ENCODE data around the gene OR4C16.

The OR4C16 gene, protein sequence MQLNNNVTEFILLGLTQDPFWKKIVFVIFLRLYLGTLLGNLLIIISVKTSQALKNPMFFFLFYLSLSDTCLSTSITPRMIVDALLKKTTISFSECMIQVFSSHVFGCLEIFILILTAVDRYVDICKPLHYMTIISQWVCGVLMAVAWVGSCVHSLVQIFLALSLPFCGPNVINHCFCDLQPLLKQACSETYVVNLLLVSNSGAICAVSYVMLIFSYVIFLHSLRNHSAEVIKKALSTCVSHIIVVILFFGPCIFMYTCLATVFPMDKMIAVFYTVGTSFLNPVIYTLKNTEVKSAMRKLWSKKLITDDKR

DNA sequence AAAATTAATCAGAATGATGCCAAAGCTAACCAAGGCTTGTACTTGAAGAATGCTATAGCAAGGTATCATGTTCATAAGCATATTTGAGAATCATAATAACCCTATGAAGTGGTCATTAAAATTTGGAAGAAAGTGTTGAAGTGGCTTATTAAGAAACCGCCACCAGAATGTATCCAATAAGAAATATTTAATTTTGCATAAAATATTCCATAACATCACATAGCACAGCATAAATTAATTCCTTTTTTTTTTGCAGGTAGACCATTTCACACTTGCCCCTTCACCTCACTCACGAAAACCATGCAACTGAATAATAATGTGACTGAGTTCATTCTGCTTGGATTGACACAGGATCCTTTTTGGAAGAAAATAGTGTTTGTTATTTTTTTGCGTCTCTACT is at the start of gene OR4C16:
Gene OR4C16 (plus strand): TSS at position 301 of the 400 bp plus-strand sequence. CDS start 0 bp downstream, at position 301.
- H3K4me1 ChIP-seq (ENCODE audit: control insufficient read depth in 5 of 5, insufficient read depth in 5 of 5, low read length in 5 of 5), result no peaks in the 10 kb centered on the region
- H3K9ac ChIP-seq (ENCODE audit: low read length in 5 of 5), result no peak within 1 kb of the TSS
- H3K9me3 ChIP-seq (ENCODE audit: control insufficient read depth in 5 of 5, low read length in 5 of 5), result peaks cover 0 to 17% (median 4%) of the 10 kb centered on the region in 5 donors
- H3K27ac ChIP-seq (ENCODE audit: low read depth, low read length), result no peak within 1 kb of the TSS
- no peak within 1 kb of the TSS for H3K4me3 ChIP-seq (ENCODE audit: low read depth in 1 of 5, low read length in 5 of 5)
- H3K27me3 ChIP-seq (ENCODE audit: control insufficient read depth in 5 of 5, insufficient read depth in 4 of 5, low read length in 5 of 5), result no peaks in the 10 kb centered on the region
- H3K36me3 ChIP-seq (ENCODE audit: control insufficient read depth in 5 of 5, insufficient read depth in 5 of 5, low read length in 5 of 5), result no peaks in the 10 kb centered on the region

DNA sequence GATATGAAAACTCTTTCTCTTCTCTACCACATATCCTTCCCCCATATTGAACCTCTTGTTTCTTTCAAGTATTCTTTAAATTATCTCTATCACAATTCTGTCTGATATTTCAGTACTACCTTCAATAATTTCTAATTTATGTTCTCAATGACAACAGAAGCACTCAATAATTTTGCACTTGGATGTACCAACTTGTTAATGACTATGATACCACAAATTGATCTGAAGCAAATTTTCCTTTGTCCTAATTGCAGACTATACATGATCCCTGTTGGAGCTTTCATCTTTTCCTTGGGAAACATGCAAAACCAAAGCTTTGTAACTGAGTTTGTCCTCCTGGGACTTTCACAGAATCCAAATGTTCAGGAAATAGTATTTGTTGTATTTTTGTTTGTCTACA is 17.8 kb upstream of the OR4C16 start, which contains the start of gene OR4C15:
Gene OR4C15 (plus strand): TSS at position 301 of the 400 bp plus-strand sequence. CDS start 0 bp downstream, at position 301.
- H3K27me3 ChIP-seq (ENCODE audit: control insufficient read depth in 5 of 5, insufficient read depth in 4 of 5, low read length in 5 of 5), result no peaks in the 10 kb centered on the region
- H3K36me3 ChIP-seq (ENCODE audit: control insufficient read depth in 5 of 5, insufficient read depth in 5 of 5, low read length in 5 of 5), result no peaks in the 10 kb centered on the region
- no peak within 1 kb of the TSS for H3K27ac ChIP-seq (ENCODE audit: low read depth, low read length)
- no peak within 1 kb of the TSS for H3K4me3 ChIP-seq (ENCODE audit: low read depth in 1 of 5, low read length in 5 of 5)
- H3K9me3 ChIP-seq (ENCODE audit: control insufficient read depth in 5 of 5, low read length in 5 of 5), result peaks cover 0 to 12% (median 2%) of the 10 kb centered on the region in 5 donors
- no peak within 1 kb of the TSS for H3K9ac ChIP-seq (ENCODE audit: low read length in 5 of 5)
- H3K4me1 ChIP-seq (ENCODE audit: control insufficient read depth in 5 of 5, insufficient read depth in 5 of 5, low read length in 5 of 5), result no peaks in the 10 kb centered on the region

DNA sequence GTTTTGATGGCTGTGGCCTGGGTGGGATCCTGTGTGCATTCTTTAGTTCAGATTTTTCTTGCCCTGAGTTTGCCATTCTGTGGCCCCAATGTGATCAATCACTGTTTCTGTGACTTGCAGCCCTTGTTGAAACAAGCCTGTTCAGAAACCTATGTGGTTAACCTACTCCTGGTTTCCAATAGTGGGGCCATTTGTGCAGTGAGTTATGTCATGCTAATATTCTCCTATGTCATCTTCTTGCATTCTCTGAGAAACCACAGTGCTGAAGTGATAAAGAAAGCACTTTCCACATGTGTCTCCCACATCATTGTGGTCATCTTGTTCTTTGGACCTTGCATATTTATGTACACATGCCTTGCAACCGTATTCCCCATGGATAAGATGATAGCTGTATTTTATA is 620 bp downstream of the OR4C16 start:
- H3K9me3 ChIP-seq (ENCODE audit: control insufficient read depth in 5 of 5, low read length in 5 of 5), result peaks cover 0 to 20% (median 4%) of the 10 kb centered on the region in 5 donors
- H3K9ac ChIP-seq (ENCODE audit: low read length in 5 of 5), result no peak overlapping the region
- H3K27ac ChIP-seq (ENCODE audit: low read depth, low read length), result no peak overlapping the region
- H3K36me3 ChIP-seq (ENCODE audit: control insufficient read depth in 5 of 5, insufficient read depth in 5 of 5, low read length in 5 of 5), result no peaks in the 10 kb centered on the region
- no peaks in the 10 kb centered on the region for H3K27me3 ChIP-seq (ENCODE audit: control insufficient read depth in 5 of 5, insufficient read depth in 4 of 5, low read length in 5 of 5)
- no peak overlapping the region for H3K4me3 ChIP-seq (ENCODE audit: low read depth in 1 of 5, low read length in 5 of 5)
- H3K4me1 ChIP-seq (ENCODE audit: control insufficient read depth in 5 of 5, insufficient read depth in 5 of 5, low read length in 5 of 5), result no peaks in the 10 kb centered on the region

DNA sequence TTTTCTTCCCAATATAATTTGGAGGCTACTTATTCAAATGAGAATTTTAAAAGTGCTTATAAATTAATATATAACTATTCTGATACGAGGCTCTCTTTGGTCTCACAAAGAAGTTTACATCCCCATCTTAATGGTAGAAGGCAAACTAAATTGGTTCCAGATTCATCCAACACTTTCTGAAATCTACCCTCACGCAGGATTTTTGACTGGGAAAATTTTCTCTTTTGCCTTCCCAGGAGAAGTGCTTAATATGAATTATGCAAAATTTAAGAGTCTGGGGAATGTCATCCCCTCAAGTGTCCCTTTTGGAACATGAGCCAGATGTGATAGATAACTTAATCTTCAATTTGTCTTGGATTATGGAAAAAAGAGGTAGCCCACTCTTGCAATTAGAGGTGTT is 35.6 kb downstream of the OR4C16 start, which contains the start of gene OR4C11:
Gene OR4C11 (minus strand): TSS at position 101 of the 400 bp plus-strand sequence. CDS start 3,272 bp downstream, outside the sequence.
- H3K9ac ChIP-seq (ENCODE audit: low read length in 5 of 5), result no peak within 1 kb of the TSS
- H3K9me3 ChIP-seq (ENCODE audit: control insufficient read depth in 5 of 5, low read length in 5 of 5), result no peaks in the 10 kb centered on the region
- H3K27ac ChIP-seq (ENCODE audit: low read depth, low read length), result no peak within 1 kb of the TSS
- H3K36me3 ChIP-seq (ENCODE audit: control insufficient read depth in 5 of 5, insufficient read depth in 5 of 5, low read length in 5 of 5), result no peaks in the 10 kb centered on the region
- no peak within 1 kb of the TSS for H3K4me3 ChIP-seq (ENCODE audit: low read depth in 1 of 5, low read length in 5 of 5)
- no peaks in the 10 kb centered on the region for H3K27me3 ChIP-seq (ENCODE audit: control insufficient read depth in 5 of 5, insufficient read depth in 4 of 5, low read length in 5 of 5)
- no peaks in the 10 kb centered on the region for H3K4me1 ChIP-seq (ENCODE audit: control insufficient read depth in 5 of 5, insufficient read depth in 5 of 5, low read length in 5 of 5)
